Body of pancreas (tissue), 4 donors: ENCODE data around the gene PXDN. TPM values are rescaled to one million over a fixed set of nuclear protein-coding genes. Genes with fewer than 3 reads are reported as not detected.

ENCODE experiments used
- ATAC-seq: fragments of 150-250 bp; one replicate; pipeline ENCODE4 v1.9.1; 2016
- DNase-seq, 4 donors: peaks; one replicate each; pipeline ENCODE4 v3.0.0-alpha.2; 2019
- H3K27ac ChIP-seq, 4 donors: fragments of 200-600 bp; sonication (generic); 1 replicate in 3 of 4; 2 replicates in 1 of 4; pipeline versions ENCODE4 v1.5.1 to v1.6.1; 2016 to 2019; ENCODE audit warnings: mild to moderate bottlenecking in 1 of 4, mixed read lengths in 1 of 4, moderate library complexity in 1 of 4
- H3K27me3 ChIP-seq, 2 donors: fragments of 200-600 bp; sonication (generic); one replicate each; pipeline ENCODE4 v1.6.0; 2016; ENCODE audit warnings: mild to moderate bottlenecking in 1 of 2
- H3K36me3 ChIP-seq, 2 donors: fragments of 200-600 bp; sonication (generic); replicated peaks in 1 of 2; 2 replicates each; pipeline ENCODE4 v1.5.1; 2016; ENCODE audit warnings: low read depth in 2 of 2; ENCODE audit not compliant: insufficient read depth in 1 of 2
- H3K4me1 ChIP-seq: fragments of 200-600 bp; sonication (generic); one replicate; pipeline ENCODE4 v1.6.0; 2016
- H3K4me3 ChIP-seq, 2 donors: fragments of 200-600 bp; sonication (generic); 1 replicate in 1 of 2; 2 replicates in 1 of 2; pipeline ENCODE4 v1.5.1; 2016 to 2019
- H3K9me3 ChIP-seq, 3 donors: fragments of 200-600 bp; sonication (generic); 1 replicate in 2 of 3; 2 replicates in 1 of 3; pipeline ENCODE4 v1.5.1; 2016
- CTCF ChIP-seq, 7 experiments: fragments of 450-650 bp in 4 of 7; fragments of 200-600 bp in 3 of 7; sonication (generic) in 3 of 7; IDR thresholded peaks; one replicate each; pipeline ENCODE4 v1.5.1; 2016 to 2019; ENCODE audit warnings: antibody characterized with exemption in 7 of 7
- POLR2A ChIP-seq, 3 donors: fragments of 450-650 bp; IDR thresholded peaks; one replicate each; pipeline ENCODE4 v1.6.1; 2016; ENCODE audit warnings: antibody characterized with exemption in 3 of 3, mild to moderate bottlenecking in 2 of 3
- WGBS, 2 donors: methylation state at CpG; one replicate each; pipeline ENCODE4 v1.1.5; 2017; 5-methylcytosine and 5-hydroxymethylcytosine counted together
- intact Hi-C: fragments of 100-400 bp; cut with DNase I; formaldehyde crosslinking; loops from one replicate; pipeline ENCODE4 v1.15.1; 2023
- total RNA-seq, 2 donors: library from RNA; depleted of rRNA; stranded (reverse); fragments of >200 nt; gene quantifications; one replicate each; pipeline ENCODE4 v1.1.0, GENCODE V29; 2016

The PXDN gene
- total RNA-seq, 2 donors from 2014 or later, result 7.0 to 41.9 TPM

DNA sequence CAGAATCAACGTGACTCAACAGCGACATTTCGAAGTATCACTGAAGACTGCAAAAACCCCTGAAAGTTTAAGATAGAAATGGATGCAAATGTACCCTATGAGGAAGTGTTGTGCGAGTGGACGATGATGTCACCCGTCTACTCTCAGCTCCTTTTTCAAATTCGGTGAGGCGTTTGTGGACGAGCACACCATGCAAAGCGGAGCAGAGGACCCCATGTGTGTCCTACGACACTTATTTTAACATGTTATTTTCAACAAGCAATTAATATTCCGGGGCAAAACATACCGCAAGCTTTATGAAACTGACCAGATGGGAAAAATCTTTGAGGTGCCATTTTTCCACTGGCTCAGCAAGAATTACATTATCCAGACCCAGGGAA lies 2.0 kb downstream of the PXDN start:
- intact Hi-C loops, result no loop called here
- H3K27me3 ChIP-seq, result peaks cover 0 to 10% of the 10 kb centered on the region in 2 donors
- peaks cover 20% of the 10 kb centered on the region for H3K4me1 ChIP-seq

DNA sequence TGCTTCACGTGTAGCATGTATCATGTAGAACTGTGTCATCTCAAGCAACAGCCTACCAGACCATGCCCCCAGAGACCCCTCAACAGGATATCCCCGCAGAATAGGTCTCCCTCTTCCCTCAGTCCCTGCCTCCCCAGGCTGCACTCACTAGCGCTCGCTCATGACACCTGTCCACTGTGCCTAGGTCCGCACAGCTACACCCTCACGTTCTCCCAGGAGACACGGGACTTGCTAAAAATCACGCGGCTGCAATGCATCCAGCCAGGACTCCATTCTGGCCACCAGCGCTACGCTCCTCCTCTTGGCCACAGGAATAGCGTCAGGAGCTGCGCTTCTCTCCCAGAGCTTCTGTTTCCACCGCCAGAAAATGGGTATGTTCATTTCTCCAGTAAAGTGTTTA lies 2.5 kb downstream of the PXDN start:
- intact Hi-C loops, result no loop called here
- peaks cover 0 to 10% of the 10 kb centered on the region in 2 donors for H3K27me3 ChIP-seq
- no peaks in the 10 kb centered on the region for H3K36me3 ChIP-seq
- ATAC-seq (no peak), DNase-seq (no peak)
- 90 to 91% methylated on average over 14 of the region's 14 CpGs for WGBS, 2 donors
- H3K4me3 ChIP-seq, result no peak overlapping the region
- no peaks in the 10 kb centered on the region for H3K9me3 ChIP-seq
- TF ChIP-seq CTCF (IDR thresholded peaks at IDR 0.05) (no peak), POLR2A (IDR thresholded peaks at IDR 0.05) (no peak)
- H3K4me1 ChIP-seq, result peaks cover 20% of the 10 kb centered on the region
- H3K27ac ChIP-seq, result peak overlapping the region in 1 of 4 donors; percentile 43

More for the DNA sequence above, 2.0 kb downstream of the PXDN start:
- H3K27ac ChIP-seq, result peak overlapping the region in 1 of 4 donors; percentile 43
- no peaks in the 10 kb centered on the region for H3K36me3 ChIP-seq
- DNase-seq (no peak), ATAC-seq (no peak)
- no peaks in the 10 kb centered on the region for H3K9me3 ChIP-seq
- no peak for TF ChIP-seq CTCF (IDR thresholded peaks at IDR 0.05)
- TF ChIP-seq POLR2A (IDR thresholded peaks at IDR 0.05), result no peak
- 71 to 76% methylated on average over 13 of the region's 13 CpGs for WGBS, 2 donors
- H3K4me3 ChIP-seq, result no peak overlapping the region

GRCh38 chr2:1740716-1741589 lies 3.4 kb downstream of the PXDN start:
- DNase-seq, result no peak
- ATAC-seq, result no peak
- intact Hi-C loops, result no loop called here

DNA sequence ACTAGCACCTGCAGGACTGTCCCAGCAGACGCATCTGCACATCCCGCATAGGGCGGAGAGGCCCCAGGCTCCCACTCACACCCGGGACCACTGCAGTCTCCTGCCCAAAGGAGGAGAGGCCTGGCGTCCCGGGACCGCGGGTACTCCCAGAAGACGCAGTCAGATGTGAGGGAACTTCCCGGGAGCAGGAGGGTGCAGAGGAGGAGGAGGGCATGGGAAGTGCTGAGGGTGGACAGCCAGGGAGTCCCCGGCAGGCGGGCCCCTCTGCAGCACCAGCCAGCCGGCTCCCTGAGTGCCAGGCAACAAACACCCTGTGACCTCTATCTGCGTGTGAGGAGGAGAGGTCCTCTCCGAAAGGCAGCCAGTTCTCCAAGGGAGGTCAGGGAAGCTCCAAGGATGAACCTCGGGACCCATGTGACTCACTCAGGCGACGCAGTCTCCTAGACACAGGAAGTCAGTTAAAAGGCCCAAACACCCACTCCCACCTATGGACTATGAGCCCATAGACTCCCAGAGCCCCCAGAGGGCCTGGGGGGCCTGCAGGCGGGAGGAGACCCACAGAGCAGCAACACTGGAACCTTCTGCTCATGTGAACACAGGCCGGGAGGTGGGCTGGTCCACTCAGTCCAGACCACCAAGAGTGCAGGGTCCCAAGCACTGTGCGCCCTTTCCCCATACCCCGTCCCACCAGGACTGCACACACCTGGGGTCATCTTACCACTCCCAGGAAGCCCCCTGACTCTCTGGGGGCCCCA lies 4.2 kb downstream of the PXDN start:
- H3K4me1 ChIP-seq, result peaks cover 20% of the 10 kb centered on the region
- ATAC-seq (no peak), DNase-seq (no peak)
- intact Hi-C loops, result no loop called here
- no peak overlapping the region for H3K4me3 ChIP-seq
- peaks cover 0 to 10% of the 10 kb centered on the region in 2 donors for H3K27me3 ChIP-seq
- no peaks in the 10 kb centered on the region for H3K9me3 ChIP-seq
- WGBS, 2 donors, result 63 to 64% methylated on average over 10 to 22 of the region's 22 CpGs
- H3K36me3 ChIP-seq, result no peaks in the 10 kb centered on the region
- TF ChIP-seq CTCF (IDR thresholded peaks at IDR 0.05) (no peak), POLR2A (IDR thresholded peaks at IDR 0.05) (no peak)
- no peak overlapping the region for H3K27ac ChIP-seq

More at GRCh38 chr2:1740716-1741589, 3.4 kb downstream of the PXDN start:
- H3K36me3 ChIP-seq, result no peaks in the 10 kb centered on the region
- H3K4me1 ChIP-seq, result peaks cover 20% of the 10 kb centered on the region
- H3K27ac ChIP-seq, result no peak overlapping the region
- no peak for TF ChIP-seq POLR2A (IDR thresholded peaks at IDR 0.05)
- no peak for TF ChIP-seq CTCF (IDR thresholded peaks at IDR 0.05)
- WGBS, 2 donors, result 79 to 86% methylated on average over 18 to 24 of the region's 24 CpGs
- no peak overlapping the region for H3K4me3 ChIP-seq
- H3K27me3 ChIP-seq, result peaks cover 0 to 10% of the 10 kb centered on the region in 2 donors
- H3K9me3 ChIP-seq, result no peaks in the 10 kb centered on the region
